DOHH2 (cell line): Measurements from ENCODE around the gene GAS7.

Experiments used
- H3F3A ChIP-seq: fragments of 200-600 bp; sonication (generic), shearing (Covaris generic); 2 replicates; pipeline ENCODE4 v1.6.0; 2016; ENCODE audit warnings: antibody characterized with exemption, mild to moderate bottlenecking; ENCODE audit not compliant: control insufficient read depth, insufficient read depth
- H3K27ac ChIP-seq: fragments of 200-600 bp; sonication (generic); 2 replicates; pipeline ENCODE4 v1.5.1; 2014; ENCODE audit warnings: low read depth, mild to moderate bottlenecking, low read length, moderate library complexity
- H3K27me3 ChIP-seq: fragments of 200-600 bp; sonication (generic); 2 replicates; pipeline ENCODE4 v1.6.1; 2014; ENCODE audit warnings: mild to moderate bottlenecking, low read length, mixed read lengths; ENCODE audit not compliant: control insufficient read depth
- H3K36me3 ChIP-seq: fragments of 200-600 bp; sonication (generic); 2 replicates; pipeline ENCODE4 v1.6.1; 2014; ENCODE audit warnings: mild to moderate bottlenecking, low read length, moderate library complexity, mixed read lengths; ENCODE audit not compliant: control insufficient read depth
- H3K4me1 ChIP-seq: fragments of 200-600 bp; sonication (generic); 2 replicates; pipeline ENCODE4 v1.6.1; 2014; ENCODE audit warnings: mild to moderate bottlenecking, low read length, mixed read lengths; ENCODE audit not compliant: control insufficient read depth
- H3K4me2 ChIP-seq: fragments of 200-600 bp; sonication (generic); 2 replicates; pipeline ENCODE4 v1.6.0; 2014; ENCODE audit warnings: mild to moderate bottlenecking, low read length, moderate library complexity
- H3K4me3 ChIP-seq: fragments of 200-600 bp; sonication (generic); 2 replicates; pipeline ENCODE4 v1.5.1; 2014; ENCODE audit warnings: mild to moderate bottlenecking, low read length, mixed read lengths
- H3K79me2 ChIP-seq: fragments of 200-600 bp; sonication (generic); 2 replicates; pipeline ENCODE4 v1.6.1; 2014; ENCODE audit warnings: mild to moderate bottlenecking, low read length, mixed read lengths; ENCODE audit not compliant: control insufficient read depth
- H3K9me2 ChIP-seq: fragments of 200-600 bp; sonication (generic); replicated peaks from 2 replicates; pipeline ENCODE4 v1.6.1; 2014; ENCODE audit warnings: mild to moderate bottlenecking, low read length, mixed read lengths; ENCODE audit not compliant: control insufficient read depth
- H3K9me3 ChIP-seq: fragments of 200-600 bp; sonication (generic); 2 replicates; pipeline ENCODE4 v1.6.1; 2014; ENCODE audit warnings: antibody characterized with exemption, low read length, mixed read lengths; ENCODE audit not compliant: control insufficient read depth, insufficient read depth
- H4K20me1 ChIP-seq: fragments of 200-600 bp; sonication (generic); 2 replicates; pipeline ENCODE4 v1.6.0; 2014; ENCODE audit warnings: low read depth, mild to moderate bottlenecking, antibody characterized with exemption, low read length, moderate library complexity; ENCODE audit not compliant: control insufficient read depth, insufficient read depth
- EZH2phosphoT487 ChIP-seq: fragments of 200-600 bp; sonication (generic); IDR thresholded peaks from 2 replicates; pipeline ENCODE4 v1.6.1; 2017; ENCODE audit warnings: borderline replicate concordance, mild to moderate bottlenecking, antibody characterized with exemption, low read length, moderate library complexity, mixed read lengths
- TF ChIP-seq, protein P1 (sequence below): fragments of 200-600 bp; sonication (generic); IDR thresholded peaks from one replicate; pipeline ENCODE4 v1.5.1; 2014; ENCODE audit warnings: antibody characterized with exemption, mild to moderate bottlenecking, low read depth, low read length; ENCODE audit not compliant: poor library complexity, severe bottlenecking

GAS7 gene

GRCh38 chr17:10022416-10022815 lies 176.0 kb downstream of the GAS7 start:
- no peaks in the 10 kb centered on the region for H3F3A ChIP-seq
- no peak overlapping the region for H3K4me2 ChIP-seq
- no peaks in the 10 kb centered on the region for H4K20me1 ChIP-seq
- peaks cover 6% of the 10 kb centered on the region for H3K4me1 ChIP-seq
- no peaks in the 10 kb centered on the region for H3K79me2 ChIP-seq
- no peak overlapping the region for H3K27ac ChIP-seq
- no peaks in the 10 kb centered on the region for H3K36me3 ChIP-seq
- no peaks in the 10 kb centered on the region for H3K9me2 ChIP-seq
- H3K27me3 ChIP-seq, result no peaks in the 10 kb centered on the region; the same call in 1 of the 2 replicates
- H3K9me3 ChIP-seq, result no peaks in the 10 kb centered on the region
- no peak for TF ChIP-seq EZH2phosphoT487
- TF ChIP-seq, protein P1, sequence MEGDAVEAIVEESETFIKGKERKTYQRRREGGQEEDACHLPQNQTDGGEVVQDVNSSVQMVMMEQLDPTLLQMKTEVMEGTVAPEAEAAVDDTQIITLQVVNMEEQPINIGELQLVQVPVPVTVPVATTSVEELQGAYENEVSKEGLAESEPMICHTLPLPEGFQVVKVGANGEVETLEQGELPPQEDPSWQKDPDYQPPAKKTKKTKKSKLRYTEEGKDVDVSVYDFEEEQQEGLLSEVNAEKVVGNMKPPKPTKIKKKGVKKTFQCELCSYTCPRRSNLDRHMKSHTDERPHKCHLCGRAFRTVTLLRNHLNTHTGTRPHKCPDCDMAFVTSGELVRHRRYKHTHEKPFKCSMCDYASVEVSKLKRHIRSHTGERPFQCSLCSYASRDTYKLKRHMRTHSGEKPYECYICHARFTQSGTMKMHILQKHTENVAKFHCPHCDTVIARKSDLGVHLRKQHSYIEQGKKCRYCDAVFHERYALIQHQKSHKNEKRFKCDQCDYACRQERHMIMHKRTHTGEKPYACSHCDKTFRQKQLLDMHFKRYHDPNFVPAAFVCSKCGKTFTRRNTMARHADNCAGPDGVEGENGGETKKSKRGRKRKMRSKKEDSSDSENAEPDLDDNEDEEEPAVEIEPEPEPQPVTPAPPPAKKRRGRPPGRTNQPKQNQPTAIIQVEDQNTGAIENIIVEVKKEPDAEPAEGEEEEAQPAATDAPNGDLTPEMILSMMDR, result no peak
- H3K4me3 ChIP-seq, result no peak overlapping the region

DNA sequence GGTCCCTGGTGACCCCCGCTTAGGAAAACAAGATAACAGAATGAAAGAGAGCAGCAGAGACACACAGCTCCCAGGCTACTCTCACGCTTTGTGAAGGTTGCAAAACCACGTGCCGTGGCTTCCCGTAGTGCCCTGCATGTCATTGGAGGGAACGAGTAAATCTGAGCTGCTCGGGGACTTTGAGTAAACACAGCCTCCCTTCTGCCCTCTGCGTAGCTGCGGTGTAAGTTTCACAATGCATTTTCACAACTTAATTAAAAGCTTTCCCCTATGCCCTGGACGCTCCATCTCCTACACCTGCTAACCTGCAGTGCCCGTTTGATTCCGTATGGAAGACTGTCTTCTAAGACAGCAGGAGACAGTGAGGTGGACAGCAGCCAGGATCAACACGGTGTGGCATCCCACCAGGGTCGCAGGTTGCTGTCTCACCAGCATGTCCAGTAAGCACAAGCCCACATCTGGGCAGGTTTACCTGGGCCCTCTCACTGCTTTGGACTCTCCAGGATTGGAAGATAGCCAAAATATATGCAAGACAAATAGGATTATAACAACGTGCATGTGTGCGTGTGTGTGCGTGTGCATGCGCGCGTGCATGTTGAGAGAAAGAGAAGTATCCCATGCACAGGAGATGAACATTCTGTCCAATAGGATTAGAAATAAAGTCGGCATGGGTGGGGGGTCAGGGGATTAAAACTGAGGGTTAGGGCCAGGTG lies 177.0 kb downstream of the GAS7 start:
- H3K36me3 ChIP-seq, result no peaks in the 10 kb centered on the region
- H3F3A ChIP-seq, result no peaks in the 10 kb centered on the region
- no peaks in the 10 kb centered on the region; the same call in 1 of the 2 replicates for H3K27me3 ChIP-seq
- H3K79me2 ChIP-seq, result no peaks in the 10 kb centered on the region
- no peaks in the 10 kb centered on the region for H3K9me3 ChIP-seq
- no peak for TF ChIP-seq EZH2phosphoT487
- TF ChIP-seq, protein P1, result no peak
- peaks cover 6% of the 10 kb centered on the region for H3K4me1 ChIP-seq
- H3K4me2 ChIP-seq, result no peak overlapping the region
- no peaks in the 10 kb centered on the region for H4K20me1 ChIP-seq
- no peaks in the 10 kb centered on the region for H3K9me2 ChIP-seq
- H3K4me3 ChIP-seq, result no peak overlapping the region
- no peak overlapping the region for H3K27ac ChIP-seq

- no peak overlapping the region for H3K27ac ChIP-seq
Measured at GRCh38 chr17:10019941-10020451, 178.4 kb downstream of the GAS7 start.

More at GRCh38 chr17:10019941-10020451, 178.4 kb downstream of the GAS7 start:
- H3K79me2 ChIP-seq, result no peaks in the 10 kb centered on the region
- H3K27me3 ChIP-seq, result no peaks in the 10 kb centered on the region; the same call in 1 of the 2 replicates
- no peaks in the 10 kb centered on the region for H4K20me1 ChIP-seq
- no peak for TF ChIP-seq EZH2phosphoT487
- TF ChIP-seq, protein P1, result no peak
- no peaks in the 10 kb centered on the region for H3K9me3 ChIP-seq
- H3K4me3 ChIP-seq, result no peak overlapping the region
- H3F3A ChIP-seq, result no peaks in the 10 kb centered on the region
- H3K4me2 ChIP-seq, result no peak overlapping the region
- H3K4me1 ChIP-seq, result peaks cover 6% of the 10 kb centered on the region
- H3K9me2 ChIP-seq, result no peaks in the 10 kb centered on the region
- H3K36me3 ChIP-seq, result no peaks in the 10 kb centered on the region
